NCI-H146 treated with DMSO at 0.1 percent for 48 hours (cell line): Measurements from ENCODE around the gene CASP8.
"Not testable (repeated sequence)": the region's sequence is repeated elsewhere in the genome, so short reads cannot be mapped to it uniquely, and the experiment has no call there.

Experiments used
- DNase-seq: peaks from one replicate; lab custom pipeline; 2025; ENCODE audit not compliant: unreplicated experiment; lab: John Stamatoyannopoulos, UW

CASP8 gene

DNA sequence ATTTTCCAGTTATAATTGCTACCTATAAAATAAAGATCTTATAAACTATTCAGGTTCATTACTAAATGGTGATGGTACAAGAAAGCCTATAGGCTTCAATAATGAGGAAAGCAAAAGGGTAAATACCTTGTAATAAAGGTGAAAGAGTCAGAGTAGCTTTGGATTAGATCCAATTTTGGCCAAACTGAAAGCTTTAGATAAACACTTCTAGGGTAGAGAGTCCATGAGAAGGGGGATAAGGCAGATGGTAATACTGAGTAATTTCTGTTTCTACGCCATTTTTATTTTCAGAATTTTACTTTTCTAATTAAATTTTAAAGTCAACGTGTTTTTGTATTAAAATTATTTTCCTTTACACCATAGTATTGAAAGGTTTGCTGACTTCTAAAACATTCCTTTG is 9.4 kb downstream of the CASP8 start:
- no peak for DNase-seq

DNA sequence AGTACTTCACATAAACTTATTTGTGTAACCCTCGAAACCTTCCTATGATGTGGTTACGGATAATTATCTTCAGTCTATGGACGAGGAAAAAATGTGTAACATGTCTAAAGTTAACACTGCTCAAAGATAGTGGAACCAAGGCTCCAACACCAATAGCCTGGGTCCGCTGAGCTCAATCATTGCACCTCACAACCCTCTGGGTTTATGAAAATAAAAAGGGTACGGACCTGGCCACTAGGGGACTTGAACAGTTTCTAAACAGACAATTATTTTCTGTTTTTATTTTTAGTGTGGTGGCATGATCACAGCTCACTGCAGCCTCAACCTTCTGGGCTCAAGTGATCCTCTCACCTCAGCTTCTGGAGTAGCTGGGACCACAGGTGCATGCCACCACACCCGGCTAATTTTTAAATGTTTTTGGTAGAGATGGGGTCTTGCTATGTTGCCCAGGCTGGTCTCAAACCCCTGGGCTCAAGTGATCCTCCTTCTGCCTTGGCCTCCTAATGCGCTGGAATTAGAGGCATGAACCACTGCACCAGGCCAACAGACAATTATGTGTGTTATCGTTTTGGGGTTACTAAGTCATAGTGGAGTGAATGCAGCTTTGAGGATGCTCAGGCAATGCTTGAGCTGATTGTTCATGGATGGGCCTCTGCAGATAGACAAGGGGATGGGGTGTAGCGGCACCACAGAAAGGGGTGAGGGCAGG is 10.1 kb downstream of the CASP8 start:
- no peak for DNase-seq

DNA sequence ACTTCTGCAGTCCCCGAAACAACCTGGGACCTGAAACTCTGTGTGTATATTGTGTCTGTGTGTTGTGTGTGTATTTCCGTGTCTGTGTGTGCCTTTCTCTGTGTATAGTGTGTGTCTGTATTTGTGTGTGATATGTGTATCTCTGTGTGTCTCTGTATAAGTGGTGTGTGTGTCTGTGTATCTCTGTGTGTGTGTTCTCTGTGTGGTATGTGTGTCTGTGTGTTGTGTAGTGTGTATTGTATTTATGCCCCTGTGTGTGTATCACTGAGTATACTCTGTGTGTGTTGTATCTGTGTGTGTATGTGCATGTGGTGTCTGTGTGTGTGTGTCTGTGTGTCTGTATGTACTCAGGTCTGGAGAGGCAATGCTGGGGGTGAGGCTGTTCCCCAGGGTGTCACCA is 11.6 kb downstream of the CASP8 start:
- DNase-seq: no peak

DNA sequence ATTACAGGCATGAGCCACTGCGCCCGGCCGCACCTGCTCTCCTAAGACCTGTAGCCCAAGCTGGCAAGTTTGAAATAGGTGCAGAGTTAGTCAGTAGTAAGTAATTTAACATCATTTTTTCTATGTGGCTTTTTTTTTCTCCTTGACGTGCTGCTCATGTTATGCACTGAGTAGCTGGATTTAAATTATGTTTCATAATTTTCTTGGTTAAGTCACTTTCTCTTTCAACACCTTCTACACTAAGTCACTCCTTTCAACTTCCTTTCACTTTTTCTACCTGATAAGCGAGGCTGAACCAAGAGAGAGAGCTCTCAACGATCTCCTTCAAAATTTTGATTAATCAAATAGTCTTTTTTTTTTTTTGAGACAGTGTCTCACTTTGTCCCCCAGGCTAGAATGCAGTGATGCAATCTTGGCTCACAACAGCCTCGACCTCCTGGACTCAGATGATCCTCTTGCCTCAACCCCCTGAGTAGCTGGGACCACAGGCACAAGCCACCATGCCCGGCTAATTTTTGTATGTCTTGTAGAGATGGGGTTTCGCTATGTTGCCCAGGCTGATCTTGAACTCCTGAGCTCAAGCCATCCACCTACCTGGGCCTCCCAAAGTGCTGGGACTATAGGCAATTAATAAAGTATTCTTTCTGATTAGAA is 13.1 kb downstream of the CASP8 start:
- DNase-seq: no peak

DNA sequence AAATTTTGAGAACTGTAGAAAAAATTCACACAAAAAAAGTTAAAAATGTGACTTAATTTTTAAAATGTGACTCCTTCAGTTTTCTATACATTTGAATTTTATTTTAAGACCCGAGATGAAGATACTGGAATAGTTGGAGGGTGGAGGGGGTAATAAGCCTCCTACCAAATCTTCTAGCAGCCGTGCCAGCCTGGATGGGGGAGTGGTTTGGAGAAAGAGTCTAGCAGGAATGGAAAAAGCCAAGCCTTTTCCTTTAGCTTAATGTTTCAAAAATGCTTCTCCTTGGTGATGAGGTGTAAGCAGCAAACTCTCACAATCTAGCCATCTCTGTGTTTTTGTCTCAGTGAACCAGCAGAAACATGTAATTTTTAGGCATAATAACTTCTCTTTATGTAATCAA is 14.7 kb downstream of the CASP8 start:
- DNase-seq: no peak

DNA sequence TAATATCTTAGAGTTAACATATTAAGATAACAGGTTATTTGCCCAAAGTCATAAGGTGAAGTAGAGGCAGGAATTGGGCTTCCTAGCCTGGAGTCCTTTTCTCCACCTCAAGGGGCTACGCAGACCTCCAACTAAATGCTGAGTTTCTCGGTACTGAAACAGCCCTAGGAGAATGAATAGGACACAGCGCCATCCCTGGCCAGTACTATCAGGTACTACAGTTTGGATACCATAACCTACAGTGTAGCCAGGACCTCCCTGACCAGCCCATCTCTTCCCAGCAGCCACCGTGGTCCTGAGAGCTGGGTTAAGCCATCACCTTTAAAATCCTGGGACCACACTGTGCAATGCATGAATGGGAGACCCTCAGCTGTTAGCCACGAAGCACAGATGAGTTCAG is 15.7 kb downstream of the CASP8 start:
- DNase-seq: no peak

DNA sequence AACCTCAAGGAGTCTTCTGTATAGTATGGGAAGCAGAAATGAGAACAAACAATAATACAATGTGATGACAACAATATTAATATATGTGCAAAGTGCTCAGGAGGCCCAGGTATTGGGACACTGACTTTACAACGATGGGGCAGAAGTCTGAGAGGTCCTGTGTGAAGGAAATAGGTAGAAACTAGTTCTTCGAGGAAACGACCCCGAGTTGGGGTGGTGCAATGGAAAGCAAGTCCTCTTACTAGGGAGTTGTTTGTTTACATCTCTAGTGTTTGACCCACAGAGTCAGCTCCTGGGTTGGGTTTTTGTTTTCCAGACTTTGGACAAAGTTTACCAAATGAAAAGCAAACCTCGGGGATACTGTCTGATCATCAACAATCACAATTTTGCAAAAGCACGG is 16.2 kb downstream of the CASP8 start:
- DNase-seq: no peak

DNA sequence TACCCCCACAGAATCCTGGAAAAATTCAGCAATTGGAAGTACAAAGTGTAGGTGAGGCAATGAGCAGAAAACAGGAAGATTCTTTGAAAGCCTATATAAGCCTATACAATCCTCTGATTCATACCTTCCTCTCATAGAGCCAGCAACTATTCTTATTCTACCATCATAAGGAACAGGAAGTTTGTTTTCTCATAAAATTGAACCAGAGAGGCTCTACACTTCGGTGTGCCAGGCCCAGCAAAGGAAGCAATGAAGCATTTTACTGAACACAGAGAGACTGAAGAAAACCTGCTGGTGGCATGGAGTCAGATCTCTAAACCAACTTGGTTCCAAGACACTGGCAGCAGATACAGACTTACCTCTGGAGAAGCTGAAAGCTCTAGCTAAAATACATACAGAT is 18.7 kb downstream of the CASP8 start:
- DNase-seq: no peak

DNA sequence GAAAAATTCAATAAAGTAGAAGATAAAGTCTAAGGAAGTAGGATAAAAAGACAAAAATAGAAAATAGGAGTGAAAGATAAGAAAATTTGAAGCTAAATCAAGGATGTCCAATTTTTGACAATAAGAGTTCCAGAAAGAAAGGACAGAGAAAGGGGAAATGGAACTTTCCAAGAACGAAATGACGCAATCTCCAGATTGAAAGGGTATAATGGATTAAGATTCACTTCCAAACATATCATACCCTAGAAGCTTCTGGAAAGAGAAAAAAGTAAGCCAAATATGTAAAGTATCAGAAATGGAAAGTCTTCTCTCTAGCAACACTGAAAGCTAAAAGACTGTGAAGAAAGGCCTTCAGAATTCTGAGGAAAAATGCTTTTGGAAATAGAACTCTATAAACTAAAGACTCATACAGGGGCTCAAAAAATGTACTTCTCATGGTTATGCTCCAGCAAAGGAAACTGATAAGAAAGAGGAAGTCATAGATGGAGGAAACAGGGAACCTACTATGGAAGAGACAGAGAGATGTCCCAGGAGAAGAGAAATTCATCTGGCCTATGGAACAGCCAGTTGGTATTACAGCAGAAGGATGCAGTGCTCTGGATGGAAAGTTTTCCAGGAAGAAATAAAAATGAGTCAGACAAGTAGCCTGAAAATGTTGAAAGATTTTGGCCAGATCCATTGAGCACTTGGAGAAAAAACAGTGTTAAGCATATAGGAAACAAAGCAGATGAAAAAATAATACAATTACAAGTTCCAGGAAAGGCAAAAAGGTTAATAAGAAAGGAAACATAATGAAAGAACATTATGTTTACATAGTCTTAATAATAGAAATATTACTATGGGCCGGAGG is 20.1 kb downstream of the CASP8 start:
- DNase-seq: no peak

DNA sequence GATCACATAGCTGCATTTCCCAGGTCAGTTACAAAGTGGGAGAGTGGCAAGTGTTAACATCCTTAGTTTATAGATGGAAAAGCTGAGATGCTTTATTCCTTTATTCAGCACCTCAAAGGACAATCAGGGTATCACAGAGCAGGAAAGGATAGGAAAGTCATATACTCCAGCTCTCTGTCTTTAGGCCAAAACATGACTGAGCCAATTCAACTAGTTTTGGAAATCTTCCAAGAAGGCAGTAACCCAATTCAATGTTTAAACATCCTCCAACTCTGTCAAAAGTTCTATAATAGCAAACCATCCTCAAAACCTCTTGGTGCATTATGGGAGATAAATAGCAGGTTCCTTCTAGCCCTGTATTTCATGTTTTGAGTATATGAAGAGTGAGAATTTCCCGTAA is 25.2 kb downstream of the CASP8 start:
- DNase-seq: no peak

DNA sequence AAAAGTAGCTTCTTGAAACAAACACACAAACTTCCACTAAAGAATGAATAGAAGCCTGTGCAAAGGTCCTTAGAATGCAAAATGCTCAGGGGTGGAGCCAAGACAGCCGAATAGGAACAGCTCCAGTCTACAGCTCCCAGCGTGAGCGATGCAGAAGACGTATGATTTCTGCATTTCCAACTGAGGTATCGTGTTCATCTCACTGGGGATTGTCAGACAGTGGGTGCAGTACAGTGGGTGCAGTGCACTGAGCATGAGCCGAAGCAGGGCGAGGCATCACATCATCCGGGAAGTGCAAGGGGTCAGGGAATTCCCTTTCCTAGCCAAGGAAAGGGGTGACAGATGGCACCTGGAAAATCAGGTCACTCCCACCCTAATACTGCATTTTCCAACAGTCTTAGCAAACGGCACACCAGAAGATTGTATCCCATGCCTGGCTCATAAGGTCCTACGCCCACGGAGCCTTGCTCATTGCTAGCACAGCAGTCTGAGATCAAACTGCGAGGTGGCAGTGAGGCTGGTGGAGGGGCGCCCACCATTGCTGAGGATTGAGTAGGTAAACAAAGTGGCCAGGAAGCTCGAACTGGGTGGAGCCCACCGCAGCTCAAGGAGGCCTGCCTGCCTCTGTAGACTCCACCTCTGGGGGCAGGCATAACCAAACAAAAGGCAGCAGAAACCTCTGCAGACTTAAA is 30.3 kb downstream of the CASP8 start:
- not testable (repeated sequence) for DNase-seq

DNA sequence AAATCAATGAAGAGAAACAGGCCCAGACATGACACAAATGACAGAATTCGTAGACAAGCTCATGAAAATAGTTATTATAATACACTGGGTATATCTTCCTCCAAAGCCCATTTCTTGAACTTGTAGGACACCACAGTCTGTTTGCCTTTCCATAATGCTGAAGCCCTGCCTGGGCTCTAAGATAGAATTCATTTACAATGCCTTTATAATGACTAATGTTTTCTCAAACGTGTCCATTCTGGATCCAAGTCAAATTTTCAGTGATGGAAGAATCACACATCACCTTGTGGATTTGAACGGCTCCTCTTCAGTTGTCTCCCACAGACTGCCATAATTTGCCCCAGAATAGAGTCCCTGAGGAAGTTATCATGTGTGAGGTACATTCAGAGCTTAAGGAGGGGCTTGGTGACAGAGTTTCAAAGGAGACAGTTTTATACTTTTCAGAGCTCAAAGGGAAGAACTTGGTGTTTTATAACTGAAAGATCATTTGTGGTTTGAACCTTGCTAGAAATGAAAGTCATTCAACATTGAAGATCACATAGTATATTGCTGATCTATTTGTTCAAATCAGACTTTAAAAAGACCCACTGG is 38.2 kb downstream of the CASP8 start:
- DNase-seq: no peak

DNA sequence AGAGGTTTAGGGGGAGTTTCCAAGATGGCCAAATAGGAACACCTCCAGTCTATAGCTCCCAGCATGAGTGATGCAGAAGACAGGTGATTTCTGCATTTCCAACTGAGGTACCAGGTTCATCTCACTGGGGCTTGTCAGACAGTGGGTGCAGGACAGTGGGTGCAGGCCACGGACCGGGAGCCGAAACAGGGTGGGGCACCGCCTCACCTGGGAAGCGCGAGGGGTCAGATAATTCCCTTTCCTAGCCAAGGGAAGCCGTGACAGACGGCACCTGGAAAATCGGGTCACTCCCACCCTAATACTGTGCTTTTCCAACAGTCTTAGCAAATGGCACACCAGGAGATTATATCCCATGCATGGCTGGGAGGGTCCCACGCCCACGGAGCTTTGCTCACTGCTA is 39.6 kb downstream of the CASP8 start:
- not testable (repeated sequence) for DNase-seq

DNA sequence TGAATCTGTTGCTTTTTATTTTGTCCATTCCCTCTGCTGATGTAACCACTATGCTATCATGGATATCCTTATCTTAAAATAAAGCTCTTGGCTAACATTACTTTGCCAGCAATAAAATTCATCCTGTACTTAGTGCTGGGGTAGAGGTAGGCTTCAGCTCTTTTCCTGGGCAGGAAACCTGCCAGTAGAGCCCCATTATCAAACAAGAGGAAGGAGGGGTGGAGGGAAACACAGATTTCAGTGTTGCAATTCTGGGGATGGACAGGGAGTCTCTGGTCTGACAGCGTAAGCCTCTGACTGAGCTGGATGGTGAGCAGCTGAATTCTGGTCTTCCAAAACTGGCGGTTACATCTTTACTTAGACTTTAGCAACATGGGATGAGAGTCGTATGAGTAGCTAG is 47.5 kb downstream of the CASP8 start:
- DNase-seq: no peak

DNA sequence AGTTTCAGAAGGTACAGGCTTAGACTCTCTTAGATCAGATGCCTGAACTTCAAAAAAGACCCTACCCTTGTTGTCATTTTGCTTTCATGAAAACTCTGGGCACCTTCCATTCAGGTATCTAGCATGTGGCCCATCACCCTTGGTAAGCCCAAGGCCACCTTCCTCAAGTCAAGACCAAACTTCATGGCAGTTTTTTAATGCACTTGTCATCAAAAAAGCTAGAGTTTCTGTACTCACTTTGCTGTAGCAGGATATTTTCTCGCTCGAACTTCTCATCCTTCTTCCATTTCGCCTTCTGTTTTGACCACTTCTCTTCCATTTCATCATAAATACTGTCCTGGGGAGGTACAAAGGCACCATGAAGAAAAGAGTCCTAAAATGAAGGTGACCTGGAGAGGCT is 48.6 kb downstream of the CASP8 start:
- DNase-seq: no peak

DNA sequence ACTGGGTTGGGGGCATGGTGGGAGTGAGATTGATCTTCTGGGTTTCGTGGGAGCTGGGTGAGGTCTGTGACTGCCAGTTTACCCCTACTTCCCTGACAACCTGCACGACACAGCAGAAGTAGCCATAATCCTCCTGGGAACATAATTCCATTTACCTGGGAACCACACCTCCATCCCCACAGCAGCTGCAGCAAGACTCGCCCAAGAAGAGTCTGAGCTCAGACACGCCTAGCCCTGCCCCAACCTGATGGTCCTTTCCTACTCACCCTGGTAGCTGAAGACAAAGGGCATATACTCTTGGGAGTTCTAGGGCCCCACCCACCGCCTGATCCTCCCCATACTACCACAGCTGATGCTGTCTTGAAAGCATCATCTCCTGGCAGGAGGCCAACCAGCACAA is 53.0 kb downstream of the CASP8 start:
- no peak for DNase-seq

DNA sequence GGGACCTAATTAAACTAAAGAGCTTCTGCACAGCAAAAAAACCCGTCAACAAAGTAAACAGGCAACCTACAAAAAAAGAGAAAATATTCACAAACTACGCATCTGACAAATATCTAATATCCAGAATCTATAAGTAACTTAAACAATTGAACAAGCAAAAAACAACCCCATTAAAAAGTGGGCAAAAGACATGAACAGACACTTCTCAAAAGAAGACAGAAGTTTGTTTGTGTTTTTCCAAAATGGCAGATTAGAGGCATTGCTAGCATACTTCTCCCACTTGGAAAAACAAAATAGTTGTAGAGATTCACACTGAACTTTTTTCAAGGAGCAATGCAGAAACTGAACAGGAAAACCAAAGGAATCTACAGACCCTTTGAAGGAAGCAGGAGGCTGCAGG is 59.2 kb downstream of the CASP8 start:
- DNase-seq: no peak

DNA sequence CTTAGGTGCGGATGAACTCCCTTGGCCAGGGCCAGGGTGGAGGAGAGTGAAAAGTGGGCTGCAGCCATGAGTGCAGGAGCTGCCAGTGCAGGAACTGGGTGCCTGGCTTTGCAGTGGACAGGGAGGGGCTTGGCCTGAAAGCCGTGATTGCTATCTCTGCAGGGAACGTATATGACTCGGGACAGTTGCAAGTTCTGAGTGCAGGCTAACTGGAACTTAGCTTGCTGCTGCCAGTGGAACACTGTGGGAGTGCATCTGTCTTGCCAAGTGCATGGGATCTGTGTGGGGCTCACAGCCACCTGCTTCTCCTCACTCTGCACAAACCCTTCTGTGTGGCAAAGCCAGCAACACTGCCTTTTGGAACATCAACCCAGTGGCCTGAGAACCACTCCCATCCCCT is 59.9 kb downstream of the CASP8 start:
- DNase-seq: no peak

DNA sequence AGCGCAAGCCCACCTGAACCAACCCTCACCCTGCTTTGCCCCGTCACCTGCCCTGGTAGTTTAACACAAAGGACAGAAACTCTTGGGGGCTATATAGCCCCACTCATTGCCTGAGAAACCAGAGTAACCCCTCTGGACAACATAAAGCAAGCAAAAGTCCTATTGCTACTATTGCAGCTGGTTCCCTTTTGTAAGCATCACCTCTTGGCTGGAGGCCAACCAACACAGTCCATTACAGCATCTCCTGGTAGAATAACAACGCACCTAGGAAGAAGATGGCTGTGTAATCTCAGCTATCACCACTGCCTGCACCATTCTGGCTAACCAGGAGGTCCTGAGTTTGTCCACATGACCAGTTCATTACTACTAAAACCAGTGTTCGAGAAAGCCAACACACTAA is 60.4 kb downstream of the CASP8 start:
- DNase-seq: no peak

DNA sequence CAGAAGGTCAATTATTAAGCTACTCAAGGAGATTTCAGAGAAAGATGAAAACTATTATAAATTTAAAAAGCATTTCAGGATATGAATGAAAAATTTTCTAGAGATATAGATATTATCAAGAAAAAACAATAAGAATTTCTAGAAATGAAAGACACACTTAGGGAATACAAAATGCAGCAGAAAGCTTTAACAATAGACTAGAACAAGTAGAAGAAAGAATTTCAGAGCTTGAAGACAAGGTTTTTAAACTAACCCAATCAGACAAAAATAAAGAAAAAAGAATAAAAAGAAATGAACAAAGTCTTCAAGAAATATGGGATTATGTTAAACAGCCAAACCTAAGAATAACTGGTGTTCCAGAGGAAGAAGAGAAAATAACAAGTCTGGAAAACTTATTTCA is 62.4 kb downstream of the CASP8 start:
- DNase-seq: no peak

DNA sequence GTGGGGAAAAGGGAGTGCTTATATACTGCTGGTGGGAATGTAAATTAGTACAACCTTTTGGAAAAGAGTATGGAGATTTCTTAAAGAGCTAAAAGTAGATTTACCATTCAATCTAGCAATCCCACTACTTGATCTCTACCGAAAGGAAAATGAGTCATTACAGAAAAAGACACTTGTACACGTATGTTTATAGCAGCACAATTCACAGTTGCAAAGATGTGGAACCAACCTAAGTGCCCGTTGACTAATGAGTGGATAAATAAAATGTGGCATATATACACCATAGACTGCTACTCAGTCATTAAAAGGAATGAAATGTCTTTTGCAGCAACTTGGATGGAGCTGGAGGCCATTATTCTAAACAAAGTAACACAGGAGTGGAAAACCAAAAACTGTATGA is 67.3 kb downstream of the CASP8 start:
- DNase-seq: no peak
